Measurements from ENCODE around the gene RBM11.

- TF ChIP-seq POLR2A (IDR thresholded peaks at IDR 0.05) (no peak), CTCF (IDR thresholded peaks at IDR 0.05) (no peak)
Measured at GRCh38 chr21:14273736-14274538, 58.0 kb downstream of the RBM11 start.
